ENCODE data around the gene WDR48.

DNA sequence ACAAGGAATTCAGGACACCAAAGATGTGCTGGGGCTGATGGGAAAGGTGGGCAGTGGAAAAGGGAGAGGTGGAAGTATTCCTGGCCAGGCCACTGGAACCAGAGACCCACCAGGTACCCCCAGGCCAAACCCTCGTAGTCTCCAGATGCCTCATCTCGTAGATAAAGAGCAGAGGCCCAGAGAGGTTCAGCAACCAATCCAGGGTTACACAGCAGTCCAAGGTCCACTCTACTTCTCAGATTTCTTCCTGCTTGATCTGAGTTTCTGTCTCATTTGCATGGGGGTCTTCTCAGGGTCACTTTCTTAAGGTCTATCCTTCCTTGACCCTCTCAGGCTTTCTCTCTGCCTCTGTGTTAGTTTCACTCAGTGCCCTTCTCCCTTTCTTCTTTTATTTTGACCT lies 60.7 kb downstream of the WDR48 start:
- TF ChIP-seq CREB1 (IDR thresholded peaks at IDR 0.05) (no peak), CREB1 (CRISPR knock-in tag; IDR thresholded peaks at IDR 0.05) (no peak), TSC22D4 (tag; IDR thresholded peaks at IDR 0.05) (no peak), THRAP3 (IDR thresholded peaks at IDR 0.05; ENCODE audit: borderline replicate concordance) (no peak)
